ENCODE measurements around the gene TUBB.

- no peak for TF ChIP-seq CTCF (IDR thresholded peaks at IDR 0.05; ENCODE audit: low read length)
- no peak for TF ChIP-seq EZH2 (IDR thresholded peaks at IDR 0.05; ENCODE audit: borderline replicate concordance, low read length)
Observed at GRCh38 chr6:30719356-30719755, 796 bp upstream of the TUBB start.

Data from OCI-LY1 (cell line).